Mesodermal cell (in vitro differentiated cells): ENCODE results near the gene ILF3.
A peak's percentile ranks its signal among the peaks of the same experiment; 100 is the strongest.
"Not testable (repeated sequence)": the region's sequence is repeated elsewhere in the genome, so short reads cannot be mapped to it uniquely, and the experiment has no call there.

Experiments used
- H3K27ac ChIP-seq: 2 replicates; pipeline ENCODE4 v1.7.0; 2013; ENCODE audit warnings: mild to moderate bottlenecking, low read depth, low read length, moderate library complexity; ENCODE audit not compliant: severe bottlenecking
- H3K36me3 ChIP-seq: 2 replicates; pipeline ENCODE4 v1.7.1; 2013; ENCODE audit warnings: mild to moderate bottlenecking, low read length, moderate library complexity; ENCODE audit not compliant: control insufficient read depth, insufficient read depth
- H3K4me1 ChIP-seq: one replicate; pipeline ENCODE4 v1.7.1; 2013; ENCODE audit warnings: mild to moderate bottlenecking, low read length; ENCODE audit not compliant: insufficient read depth, control insufficient read depth, poor library complexity, severe bottlenecking
- H3K4me3 ChIP-seq: 2 replicates; pipeline ENCODE4 v1.7.0; 2013; ENCODE audit warnings: low read length, control low read depth, mild to moderate bottlenecking; ENCODE audit not compliant: insufficient read depth, poor library complexity, severe bottlenecking; ENCODE audit errors: extremely low read depth
- H3K9me3 ChIP-seq: 2 replicates; pipeline ENCODE4 v1.7.1; 2013; ENCODE audit warnings: mild to moderate bottlenecking, low read length, moderate library complexity; ENCODE audit not compliant: control insufficient read depth
- WGBS, 2 experiments: methylation state at CpG; one replicate each; pipeline ENCODE4 v1.1.5; 2013; ENCODE audit warnings: missing lambda C conversion rate in 2 of 2; ENCODE audit not compliant: insufficient coverage in 2 of 2; 5-methylcytosine and 5-hydroxymethylcytosine counted together

Gene ILF3

DNA sequence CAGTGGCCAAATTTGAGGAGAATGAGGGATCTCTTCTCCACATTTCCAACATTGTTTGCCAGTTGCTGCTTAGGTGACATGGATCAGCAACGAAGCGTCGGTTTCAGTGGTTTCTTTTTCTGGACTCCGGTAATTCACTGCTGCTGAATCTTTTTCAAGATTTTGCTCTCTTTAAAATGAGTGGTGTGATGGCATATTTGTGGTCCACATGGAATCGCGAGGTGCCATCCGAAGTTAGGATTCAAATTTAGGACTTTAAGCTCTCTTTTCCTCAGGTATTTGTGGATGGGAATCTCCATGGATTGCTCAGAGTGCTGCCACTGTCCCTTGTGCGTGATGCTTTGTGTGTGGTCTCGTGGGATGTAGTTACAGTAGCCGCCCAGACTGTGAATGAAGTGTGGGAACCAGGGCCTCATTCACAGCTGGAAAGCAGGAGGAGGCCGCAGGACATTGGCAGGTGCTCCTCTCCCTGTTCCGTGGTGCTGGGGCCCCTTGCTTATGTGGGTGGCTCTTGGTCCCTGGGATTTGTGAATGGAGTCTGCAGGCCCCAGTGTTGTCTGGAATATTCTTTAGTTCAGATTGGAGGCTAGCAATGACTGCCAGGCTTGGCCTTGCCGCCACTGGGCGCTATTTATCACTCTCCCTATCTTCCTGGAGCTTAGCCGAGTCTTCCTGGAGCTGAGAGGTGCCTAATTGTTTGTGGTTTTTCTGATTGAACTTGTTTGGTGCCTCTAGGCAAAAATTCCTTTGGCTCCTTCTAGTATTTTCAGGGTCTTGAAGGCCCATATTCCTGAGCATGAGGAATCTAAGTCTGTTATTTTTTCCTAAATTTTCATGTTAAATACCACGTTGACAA, 1.5 kb downstream of the ILF3 start:
- 1 to 3% methylated on average over 10 to 11 of the region's 16 CpGs for WGBS, 2 experiments
- H3K27ac ChIP-seq = peak overlapping the region; percentile 99
- peaks cover 64% of the 10 kb centered on the region for H3K36me3 ChIP-seq
- H3K9me3 ChIP-seq = no peaks in the 10 kb centered on the region
- peak overlapping the region; percentile 100 for H3K4me3 ChIP-seq
- peaks cover 12% of the 10 kb centered on the region for H3K4me1 ChIP-seq

DNA sequence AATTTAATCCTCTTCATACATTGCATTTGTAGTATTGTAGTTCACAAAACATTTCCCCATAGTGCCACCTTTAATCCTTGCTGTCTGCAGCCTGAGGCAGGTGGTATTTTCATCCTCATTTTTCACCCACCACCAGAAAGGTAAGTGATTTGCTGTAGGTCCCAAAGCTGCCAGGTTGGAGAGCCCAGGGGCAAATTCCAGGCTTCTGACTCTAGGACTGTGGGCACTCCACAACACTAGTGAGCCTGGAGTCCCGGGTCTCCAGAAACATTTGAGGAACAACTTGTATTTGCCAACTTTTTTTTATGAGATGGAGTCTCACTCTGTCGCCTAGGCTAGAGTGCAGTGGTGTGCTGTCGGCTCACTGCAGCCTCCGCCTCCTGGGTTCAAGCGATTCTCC, 6.2 kb downstream of the ILF3 start:
- no peak overlapping the region for H3K4me3 ChIP-seq
- peaks cover 84% of the 10 kb centered on the region for H3K36me3 ChIP-seq
- no peak overlapping the region for H3K27ac ChIP-seq
- no peaks in the 10 kb centered on the region for H3K9me3 ChIP-seq
- H3K4me1 ChIP-seq = peaks cover 12% of the 10 kb centered on the region
- 83 to 100% methylated on average over 3 to 5 of the region's 5 CpGs for WGBS, 2 experiments

GRCh38 chr19:10661946-10662345, 7.8 kb downstream of the ILF3 start:
- Histone ChIP-seq H3K9me3 (no peaks in the 10 kb centered on the region), H3K4me3 (no peak overlapping the region), H3K27ac (no peak overlapping the region), H3K36me3 (peaks cover 77% of the 10 kb centered on the region), H3K4me1 (peaks cover 12% of the 10 kb centered on the region)
- WGBS, 2 experiments = 100% methylated on average over 1 of the region's 1 CpG; no CpG with 5 or more reads in 1 of the 2 experiments

DNA sequence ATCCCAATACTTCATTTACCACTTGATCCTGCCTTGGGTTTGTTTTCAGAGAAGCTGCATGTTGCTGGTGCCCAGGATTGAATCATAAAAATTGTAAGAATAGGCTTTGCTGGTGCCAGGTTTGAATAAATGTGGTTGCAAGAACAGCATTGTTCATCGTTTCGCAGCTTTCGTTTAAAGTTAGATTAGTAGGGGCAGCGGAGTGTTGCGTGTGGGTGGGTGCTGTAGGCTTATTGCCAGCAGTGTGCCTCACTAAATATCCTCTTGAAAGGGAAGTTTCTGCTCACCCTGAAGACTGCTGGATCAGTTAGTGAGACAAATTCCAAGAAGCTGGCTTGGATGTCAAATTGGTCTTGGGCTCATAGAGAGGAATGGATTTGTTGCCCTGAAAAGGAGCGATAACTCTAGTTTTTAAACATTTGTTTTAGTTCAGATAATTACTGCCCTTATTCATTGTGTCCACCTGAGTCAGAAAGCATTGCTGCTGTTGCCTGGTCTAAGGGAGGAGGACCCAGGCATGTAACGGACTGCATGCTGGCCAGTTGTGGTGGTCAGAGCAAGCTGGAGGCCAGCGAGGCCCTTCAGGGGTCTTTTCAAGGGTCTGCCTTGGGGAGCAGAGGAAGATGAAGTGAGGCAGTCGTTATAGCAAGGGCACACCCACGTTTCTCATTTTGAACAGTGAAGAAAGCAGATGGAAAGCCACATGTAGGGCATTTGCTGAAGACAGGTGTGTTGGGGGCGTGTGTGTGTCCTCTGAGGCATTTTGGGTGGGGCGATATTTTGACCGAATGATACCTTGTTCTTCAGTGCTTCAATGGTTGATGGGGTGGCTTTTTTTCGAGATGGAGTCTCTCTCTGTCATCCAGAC, 8.5 kb downstream of the ILF3 start:
- 90 to 95% methylated on average over 12 to 13 of the region's 14 CpGs for WGBS, 2 experiments

GRCh38 chr19:10663252-10663563, 9.1 kb downstream of the ILF3 start:
- Histone ChIP-seq H3K4me1 (peaks cover 12% of the 10 kb centered on the region), H3K36me3 (peaks cover 77% of the 10 kb centered on the region)

More for the DNA sequence above, 8.5 kb downstream of the ILF3 start:
- H3K27ac ChIP-seq = no peak overlapping the region
- H3K9me3 ChIP-seq = no peaks in the 10 kb centered on the region
- H3K4me1 ChIP-seq = peaks cover 12% of the 10 kb centered on the region
- no peak overlapping the region for H3K4me3 ChIP-seq
- H3K36me3 ChIP-seq = peaks cover 77% of the 10 kb centered on the region

DNA sequence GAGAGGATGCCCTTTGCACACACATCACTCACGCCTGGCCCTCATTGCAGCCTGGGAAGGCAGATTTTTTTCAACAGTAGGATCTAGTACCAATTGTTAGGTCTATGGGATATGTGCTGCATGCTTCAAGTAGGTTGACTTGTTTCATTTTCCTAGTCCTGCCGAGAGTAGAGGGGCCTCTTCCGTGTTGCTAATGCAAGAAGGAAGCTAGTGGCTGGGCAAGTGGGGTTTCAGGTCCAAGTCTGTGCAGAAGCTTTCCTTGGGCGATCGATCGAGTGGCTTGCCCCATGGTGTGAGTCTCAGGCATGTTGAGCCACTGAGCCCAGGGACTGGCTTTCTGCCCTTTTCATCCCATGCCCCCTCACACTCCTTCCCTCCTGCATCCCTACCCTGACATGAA, 13.7 kb downstream of the ILF3 start:
- peaks cover 77% of the 10 kb centered on the region for H3K36me3 ChIP-seq

More at GRCh38 chr19:10663252-10663563, 9.1 kb downstream of the ILF3 start:
- H3K27ac ChIP-seq, H3K9me3 ChIP-seq, H3K4me3 ChIP-seq: not testable (repeated sequence)
- 92 to 93% methylated on average over 6 to 11 of the region's 16 CpGs for WGBS, 2 experiments

GRCh38 chr19:10669246-10669645, 15.1 kb downstream of the ILF3 start:
- H3K27ac ChIP-seq = no peak overlapping the region
- no peaks in the 10 kb centered on the region for H3K9me3 ChIP-seq
- H3K36me3 ChIP-seq = peaks cover 82% of the 10 kb centered on the region
- peaks cover 4% of the 10 kb centered on the region for H3K4me1 ChIP-seq
- 89 to 94% methylated on average over 5 to 6 of the region's 6 CpGs for WGBS, 2 experiments
- no peak overlapping the region for H3K4me3 ChIP-seq

More for the DNA sequence above, 13.7 kb downstream of the ILF3 start:
- Histone ChIP-seq H3K4me1 (peaks cover 4% of the 10 kb centered on the region), H3K9me3 (no peaks in the 10 kb centered on the region), H3K4me3 (no peak overlapping the region), H3K27ac (no peak overlapping the region)
- WGBS, 2 experiments = 98 to 100% methylated on average over 3 to 6 of the region's 6 CpGs

- 100% methylated on average over 1 of the region's 1 CpG for WGBS, 2 experiments
- Histone ChIP-seq H3K36me3 (peaks cover 88% of the 10 kb centered on the region), H3K9me3 (no peaks in the 10 kb centered on the region), H3K4me1 (peaks cover 4% of the 10 kb centered on the region), H3K4me3 (no peak overlapping the region), H3K27ac (no peak overlapping the region)
These were observed 16.0 kb downstream of the ILF3 start for GRCh38 chr19:10670182-10670581.

DNA sequence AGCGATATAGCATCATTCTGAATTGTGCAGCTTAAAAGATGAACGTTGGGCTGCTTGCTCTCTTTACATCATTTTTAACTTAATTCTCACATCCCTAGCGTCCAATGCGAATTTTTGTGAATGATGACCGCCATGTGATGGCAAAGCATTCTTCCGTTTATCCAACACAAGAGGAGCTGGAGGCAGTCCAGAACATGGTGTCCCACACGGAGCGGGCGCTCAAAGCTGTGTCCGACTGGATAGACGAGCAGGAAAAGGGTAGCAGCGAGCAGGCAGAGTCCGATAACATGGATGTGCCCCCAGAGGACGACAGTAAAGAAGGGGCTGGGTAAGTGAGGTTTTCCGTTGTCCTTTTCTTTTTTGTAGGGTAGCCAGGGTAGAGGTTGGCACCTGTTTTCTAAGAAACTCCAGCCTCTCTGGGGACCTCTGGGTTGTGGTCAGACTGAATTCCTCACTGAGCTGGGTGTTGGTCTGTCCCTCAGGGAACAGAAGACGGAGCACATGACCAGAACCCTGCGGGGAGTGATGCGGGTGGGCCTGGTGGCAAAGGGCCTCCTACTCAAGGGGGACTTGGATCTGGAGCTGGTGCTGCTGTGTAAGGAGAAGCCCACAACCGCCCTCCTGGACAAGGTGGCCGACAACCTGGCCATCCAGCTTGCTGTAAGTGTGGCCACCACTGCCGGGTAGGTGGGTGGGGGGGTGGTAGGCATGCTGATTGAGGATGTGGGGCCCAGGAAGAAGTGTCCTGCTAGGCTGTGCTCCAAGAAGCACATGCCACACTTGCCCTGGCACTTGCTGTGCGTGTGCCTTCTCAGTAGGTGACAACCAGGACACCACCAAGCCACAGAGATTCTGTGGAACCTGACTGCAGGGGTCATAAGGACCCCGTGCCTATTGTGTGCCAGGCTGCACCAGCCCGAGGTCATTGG, 17.0 kb downstream of the ILF3 start:
- peaks cover 4% of the 10 kb centered on the region for H3K4me1 ChIP-seq
- H3K9me3 ChIP-seq = no peaks in the 10 kb centered on the region
- H3K27ac ChIP-seq = no peak overlapping the region
- peaks cover 94% of the 10 kb centered on the region for H3K36me3 ChIP-seq
- H3K4me3 ChIP-seq = no peak overlapping the region
- 97% methylated on average over 21 to 24 of the region's 24 CpGs for WGBS, 2 experiments

DNA sequence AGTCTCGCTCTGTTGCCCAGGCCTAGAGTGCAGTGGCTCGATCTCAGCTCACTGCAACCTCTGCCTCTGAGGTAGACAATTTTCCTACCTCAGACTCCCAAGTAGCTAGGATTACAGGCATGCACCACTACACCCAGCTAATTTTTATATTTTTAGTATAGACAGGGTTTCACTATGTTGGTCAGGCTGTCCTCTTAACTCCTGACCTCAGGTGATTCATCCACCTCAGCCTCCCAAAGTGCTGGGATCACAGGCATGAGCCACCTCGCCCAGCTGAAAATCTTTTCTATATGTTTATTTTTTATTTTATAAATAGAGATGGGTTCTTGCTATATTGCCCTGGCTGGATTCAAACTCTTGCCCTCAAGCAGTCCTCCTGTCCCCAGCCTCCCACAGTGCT, 17.8 kb downstream of the ILF3 start:
- 95 to 100% methylated on average over 2 of the region's 3 CpGs for WGBS, 2 experiments
- not testable (repeated sequence) for H3K9me3 ChIP-seq, H3K4me1 ChIP-seq, H3K27ac ChIP-seq, H3K4me3 ChIP-seq
- peaks cover 90% of the 10 kb centered on the region for H3K36me3 ChIP-seq
